Measurements from ENCODE around the gene TNFAIP8.

The TNFAIP8 gene

DNA sequence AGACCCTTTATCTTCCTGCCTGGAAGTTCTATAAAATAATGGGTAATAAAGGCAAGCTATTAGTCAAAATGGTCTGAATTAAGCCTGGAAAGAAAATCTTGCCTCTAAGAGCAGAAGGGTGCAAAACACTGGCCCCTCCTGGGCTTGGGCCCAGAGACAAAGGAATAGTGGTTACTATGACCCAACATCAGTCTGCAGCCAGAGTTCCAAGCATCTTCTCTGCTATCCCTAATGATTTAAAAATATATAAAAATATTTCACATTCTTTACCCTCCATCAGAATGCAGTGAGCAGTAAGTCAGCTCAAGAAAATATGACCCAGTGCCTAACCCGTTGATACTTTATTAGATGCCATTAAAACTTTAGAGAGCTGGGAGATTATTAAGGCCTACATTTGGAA lies 14.7 kb downstream of the TNFAIP8 start:
- no peak for DNase-seq (ENCODE audit: extremely low read depth, low read depth)
- no peak overlapping the region for H3K4me3 ChIP-seq (replicated peaks; ENCODE audit: low read depth, low read length)
- TF ChIP-seq, protein P1, sequence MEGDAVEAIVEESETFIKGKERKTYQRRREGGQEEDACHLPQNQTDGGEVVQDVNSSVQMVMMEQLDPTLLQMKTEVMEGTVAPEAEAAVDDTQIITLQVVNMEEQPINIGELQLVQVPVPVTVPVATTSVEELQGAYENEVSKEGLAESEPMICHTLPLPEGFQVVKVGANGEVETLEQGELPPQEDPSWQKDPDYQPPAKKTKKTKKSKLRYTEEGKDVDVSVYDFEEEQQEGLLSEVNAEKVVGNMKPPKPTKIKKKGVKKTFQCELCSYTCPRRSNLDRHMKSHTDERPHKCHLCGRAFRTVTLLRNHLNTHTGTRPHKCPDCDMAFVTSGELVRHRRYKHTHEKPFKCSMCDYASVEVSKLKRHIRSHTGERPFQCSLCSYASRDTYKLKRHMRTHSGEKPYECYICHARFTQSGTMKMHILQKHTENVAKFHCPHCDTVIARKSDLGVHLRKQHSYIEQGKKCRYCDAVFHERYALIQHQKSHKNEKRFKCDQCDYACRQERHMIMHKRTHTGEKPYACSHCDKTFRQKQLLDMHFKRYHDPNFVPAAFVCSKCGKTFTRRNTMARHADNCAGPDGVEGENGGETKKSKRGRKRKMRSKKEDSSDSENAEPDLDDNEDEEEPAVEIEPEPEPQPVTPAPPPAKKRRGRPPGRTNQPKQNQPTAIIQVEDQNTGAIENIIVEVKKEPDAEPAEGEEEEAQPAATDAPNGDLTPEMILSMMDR (IDR thresholded peaks at IDR 0.05; ENCODE audit: low read depth, low read length, missing control alignments): no peak

- TF ChIP-seq, protein P1 (IDR thresholded peaks at IDR 0.05; ENCODE audit: low read depth, low read length, missing control alignments): no peak
- no peak for DNase-seq (ENCODE audit: extremely low read depth, low read depth)
- no peak overlapping the region for H3K4me3 ChIP-seq (replicated peaks; ENCODE audit: low read depth, low read length)
Observed at GRCh38 chr5:119371146-119371545, 15.3 kb downstream of the TNFAIP8 start.

- DNase-seq (ENCODE audit: extremely low read depth, low read depth): no peak
- no peak overlapping the region for H3K4me3 ChIP-seq (replicated peaks; ENCODE audit: low read depth, low read length)
- TF ChIP-seq, protein P1 (IDR thresholded peaks at IDR 0.05; ENCODE audit: low read depth, low read length, missing control alignments): no peak
Observed at GRCh38 chr5:119373449-119373858, 17.6 kb downstream of the TNFAIP8 start.

DNA sequence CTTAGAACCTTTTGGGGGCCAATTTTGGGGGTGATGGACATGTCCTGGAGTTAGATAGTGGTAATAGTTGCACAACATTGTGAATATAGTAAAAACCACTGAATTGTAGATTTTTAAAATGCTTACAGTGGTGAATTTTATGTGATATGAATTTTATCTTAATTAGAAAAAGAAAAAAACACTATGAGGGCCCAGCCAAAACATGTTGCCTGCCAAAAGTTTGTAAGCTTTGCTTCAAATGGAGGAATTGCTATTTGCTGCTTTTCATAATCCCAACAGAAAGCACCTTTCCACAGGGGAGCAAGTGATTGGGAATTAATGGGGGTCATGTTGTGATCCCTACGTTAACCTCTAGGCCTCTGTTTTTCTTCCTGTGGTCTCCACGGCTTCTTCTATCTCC lies 19.1 kb downstream of the TNFAIP8 start:
- DNase-seq (ENCODE audit: extremely low read depth, low read depth): no peak
- TF ChIP-seq, protein P1 (IDR thresholded peaks at IDR 0.05; ENCODE audit: low read depth, low read length, missing control alignments): no peak
- no peak overlapping the region for H3K4me3 ChIP-seq (replicated peaks; ENCODE audit: low read depth, low read length)

- no peak for DNase-seq (ENCODE audit: extremely low read depth, low read depth)
- H3K4me3 ChIP-seq (replicated peaks; ENCODE audit: low read depth, low read length): no peak overlapping the region
- TF ChIP-seq, protein P1 (IDR thresholded peaks at IDR 0.05; ENCODE audit: low read depth, low read length, missing control alignments): no peak
Observed at GRCh38 chr5:119377066-119377465, 21.2 kb downstream of the TNFAIP8 start.

- TF ChIP-seq, protein P1 (IDR thresholded peaks at IDR 0.05; ENCODE audit: low read depth, low read length, missing control alignments): no peak
- no peak for DNase-seq (ENCODE audit: extremely low read depth, low read depth)
- H3K4me3 ChIP-seq (replicated peaks; ENCODE audit: low read depth, low read length): no peak overlapping the region
Observed at GRCh38 chr5:119378075-119378700, 22.4 kb downstream of the TNFAIP8 start.

- H3K4me3 ChIP-seq (replicated peaks; ENCODE audit: low read depth, low read length): no peak overlapping the region
- TF ChIP-seq, protein P1 (IDR thresholded peaks at IDR 0.05; ENCODE audit: low read depth, low read length, missing control alignments): no peak
- no peak for DNase-seq (ENCODE audit: extremely low read depth, low read depth)
Observed at GRCh38 chr5:119379096-119379495, 23.3 kb downstream of the TNFAIP8 start.

Data from HFF-Myc (cell line).